Central memory CD8-positive, alpha-beta T cell (primary cell): ENCODE results near the gene PIAS2.
"Not testable (repeated sequence)": the region's sequence is repeated elsewhere in the genome, so short reads cannot be mapped to it uniquely, and the experiment has no call there.

Source experiments
- ATAC-seq: fragments of 150-1000 bp; cut with Tn5 transposase; replicated peaks from 2 replicates; pipeline ENCODE4 v1.10.0; 2022; ENCODE audit warnings: mild to moderate bottlenecking, moderate FRiP score, moderate number of reproducible peaks; ENCODE audit not compliant: poor library complexity, severe bottlenecking; ENCODE audit errors: extremely low read depth
- DNase-seq, 2 donors: peaks; one replicate each; pipeline ENCODE4 v3.0.0; 2021; ENCODE audit warnings: low spot score in 2 of 2
- H3K27ac Mint-ChIP-seq: one replicate; pipeline ENCODE4 v1.8.0; 2022; ENCODE audit warnings: low read depth, mild to moderate bottlenecking, moderate library complexity, mixed read lengths
- H3K27me3 Mint-ChIP-seq: one replicate; pipeline ENCODE4 v1.8.0; 2022; ENCODE audit warnings: mixed read lengths
- H3K36me3 Mint-ChIP-seq: one replicate; pipeline ENCODE4 v1.8.0; 2022; ENCODE audit warnings: mild to moderate bottlenecking, moderate library complexity, mixed read lengths; ENCODE audit not compliant: insufficient read depth
- H3K4me1 Mint-ChIP-seq: one replicate; pipeline ENCODE4 v1.8.0; 2022; ENCODE audit warnings: mixed read lengths
- H3K4me3 Mint-ChIP-seq: one replicate; pipeline ENCODE4 v1.8.0; 2022; ENCODE audit warnings: mild to moderate bottlenecking, moderate library complexity, mixed read lengths
- H3K9me3 Mint-ChIP-seq: one replicate; pipeline ENCODE4 v1.8.0; 2022; ENCODE audit warnings: mixed read lengths

PIAS2 gene

GRCh38 chr18:46856973-46857372, 60.3 kb downstream of the PIAS2 start:
- Mint-ChIP-seq H3K27me3 (no peaks in the 10 kb centered on the region), H3K4me3 (no peak overlapping the region), H3K36me3 (peaks cover 23% of the 10 kb centered on the region), H3K4me1 (peaks cover 32% of the 10 kb centered on the region), H3K27ac (no peak overlapping the region), H3K9me3 (no peaks in the 10 kb centered on the region)
- ATAC-seq (no peak), DNase-seq (no peak)

- no peak overlapping the region for H3K4me3 Mint-ChIP-seq
- no peak for ATAC-seq
Measured at GRCh38 chr18:46849007-46849406, 68.3 kb downstream of the PIAS2 start.

GRCh38 chr18:46843372-46843771, 73.9 kb downstream of the PIAS2 start:
- peaks cover 13% of the 10 kb centered on the region for H3K36me3 Mint-ChIP-seq
- no peaks in the 10 kb centered on the region for H3K4me1 Mint-ChIP-seq
- no peak for ATAC-seq
- no peaks in the 10 kb centered on the region for H3K9me3 Mint-ChIP-seq
- no peak for DNase-seq
- H3K27me3 Mint-ChIP-seq: no peaks in the 10 kb centered on the region
- no peak overlapping the region for H3K27ac Mint-ChIP-seq
- H3K4me3 Mint-ChIP-seq: no peak overlapping the region

More at GRCh38 chr18:46849007-46849406, 68.3 kb downstream of the PIAS2 start:
- no peaks in the 10 kb centered on the region for H3K9me3 Mint-ChIP-seq
- H3K36me3 Mint-ChIP-seq: peaks cover 17% of the 10 kb centered on the region
- no peak for DNase-seq
- no peak overlapping the region for H3K27ac Mint-ChIP-seq
- H3K27me3 Mint-ChIP-seq: no peaks in the 10 kb centered on the region
- no peaks in the 10 kb centered on the region for H3K4me1 Mint-ChIP-seq

- Mint-ChIP-seq H3K4me1 (no peaks in the 10 kb centered on the region), H3K4me3 (no peak overlapping the region), H3K27ac (no peak overlapping the region), H3K9me3 (no peaks in the 10 kb centered on the region), H3K36me3 (peaks cover 13% of the 10 kb centered on the region), H3K27me3 (no peaks in the 10 kb centered on the region)
- ATAC-seq (no peak), DNase-seq (no peak)
Measured at GRCh38 chr18:46842583-46842982, 74.7 kb downstream of the PIAS2 start.

GRCh38 chr18:46833899-46834298, 83.4 kb downstream of the PIAS2 start:
- Mint-ChIP-seq H3K27ac (no peak overlapping the region), H3K4me3 (no peak overlapping the region), H3K4me1 (no peaks in the 10 kb centered on the region), H3K27me3 (no peaks in the 10 kb centered on the region), H3K36me3 (peaks cover 14% of the 10 kb centered on the region), H3K9me3 (no peaks in the 10 kb centered on the region)
- ATAC-seq (no peak), DNase-seq (no peak)

GRCh38 chr18:46832849-46833248, 84.5 kb downstream of the PIAS2 start:
- Mint-ChIP-seq H3K4me3 (no peak overlapping the region), H3K4me1 (no peaks in the 10 kb centered on the region), H3K27me3 (no peaks in the 10 kb centered on the region), H3K36me3 (peaks cover 20% of the 10 kb centered on the region), H3K9me3 (no peaks in the 10 kb centered on the region), H3K27ac (no peak overlapping the region)
- DNase-seq: no peak
- no peak for ATAC-seq

GRCh38 chr18:46832422-46832821, 84.9 kb downstream of the PIAS2 start:
- not testable (repeated sequence) for H3K27ac Mint-ChIP-seq, H3K27me3 Mint-ChIP-seq, ATAC-seq, DNase-seq, H3K4me3 Mint-ChIP-seq, H3K4me1 Mint-ChIP-seq, H3K9me3 Mint-ChIP-seq
- H3K36me3 Mint-ChIP-seq: peaks cover 23% of the 10 kb centered on the region

- no peak overlapping the region for H3K27ac Mint-ChIP-seq
- no peaks in the 10 kb centered on the region for H3K27me3 Mint-ChIP-seq
- H3K4me1 Mint-ChIP-seq: no peaks in the 10 kb centered on the region
- no peak overlapping the region for H3K4me3 Mint-ChIP-seq
- H3K36me3 Mint-ChIP-seq: peaks cover 27% of the 10 kb centered on the region
- DNase-seq (no peak), ATAC-seq (no peak)
- H3K9me3 Mint-ChIP-seq: no peaks in the 10 kb centered on the region
Measured at GRCh38 chr18:46831434-46831833, 85.9 kb downstream of the PIAS2 start.

- H3K36me3 Mint-ChIP-seq: peaks cover 27% of the 10 kb centered on the region
Measured at GRCh38 chr18:46830633-46831032, 86.7 kb downstream of the PIAS2 start.

GRCh38 chr18:46829947-46830346, 87.4 kb downstream of the PIAS2 start:
- no peaks in the 10 kb centered on the region for H3K27me3 Mint-ChIP-seq
- H3K4me3 Mint-ChIP-seq: no peak overlapping the region
- H3K9me3 Mint-ChIP-seq: no peaks in the 10 kb centered on the region
- no peak overlapping the region for H3K27ac Mint-ChIP-seq
- DNase-seq (no peak), ATAC-seq (no peak)
- H3K4me1 Mint-ChIP-seq: no peaks in the 10 kb centered on the region
- H3K36me3 Mint-ChIP-seq: peaks cover 27% of the 10 kb centered on the region

More at GRCh38 chr18:46830633-46831032, 86.7 kb downstream of the PIAS2 start:
- no peak overlapping the region for H3K4me3 Mint-ChIP-seq
- H3K9me3 Mint-ChIP-seq: no peaks in the 10 kb centered on the region
- no peak overlapping the region for H3K27ac Mint-ChIP-seq
- H3K27me3 Mint-ChIP-seq: no peaks in the 10 kb centered on the region
- DNase-seq (no peak), ATAC-seq (no peak)
- no peaks in the 10 kb centered on the region for H3K4me1 Mint-ChIP-seq

- ATAC-seq: no peak
- Mint-ChIP-seq H3K27me3 (no peaks in the 10 kb centered on the region), H3K36me3 (peaks cover 27% of the 10 kb centered on the region), H3K9me3 (no peaks in the 10 kb centered on the region), H3K4me3 (no peak overlapping the region), H3K27ac (no peak overlapping the region), H3K4me1 (no peaks in the 10 kb centered on the region)
- no peak for DNase-seq
Measured at GRCh38 chr18:46829531-46829930, 87.8 kb downstream of the PIAS2 start.

- no peak for ATAC-seq
Measured at GRCh38 chr18:46821856-46822711, 95.2 kb downstream of the PIAS2 start.

GRCh38 chr18:46820863-46821262, 96.4 kb downstream of the PIAS2 start:
- DNase-seq (no peak), ATAC-seq (no peak)
- Mint-ChIP-seq H3K36me3 (peaks cover 5% of the 10 kb centered on the region), H3K27me3 (no peaks in the 10 kb centered on the region), H3K27ac (no peak overlapping the region), H3K4me3 (no peak overlapping the region), H3K9me3 (no peaks in the 10 kb centered on the region), H3K4me1 (no peaks in the 10 kb centered on the region)

More at GRCh38 chr18:46821856-46822711, 95.2 kb downstream of the PIAS2 start:
- Mint-ChIP-seq H3K4me1 (no peaks in the 10 kb centered on the region), H3K27me3 (no peaks in the 10 kb centered on the region), H3K36me3 (peaks cover 9% of the 10 kb centered on the region), H3K9me3 (no peaks in the 10 kb centered on the region), H3K4me3 (no peak overlapping the region), H3K27ac (no peak overlapping the region)
- DNase-seq: no peak
